Testis (tissue), 3 donors: ENCODE results near the gene PRKG1. TPM values are rescaled to one million over a fixed set of nuclear protein-coding genes. Genes with fewer than 3 reads are reported as not detected.

ENCODE experiments used
- DNase-seq: peaks from one replicate; pipeline ENCODE4 v3.0.0-alpha.2; 2019
- H3K27ac ChIP-seq, 2 donors: fragments of 200-600 bp; sonication (generic); one replicate each; pipeline ENCODE4 v1.5.1; 2019
- H3K27me3 ChIP-seq: fragments of 200-600 bp; sonication (generic); one replicate; pipeline ENCODE4 v1.5.1; 2019
- H3K36me3 ChIP-seq: fragments of 200-600 bp; sonication (generic); one replicate; pipeline ENCODE4 v1.5.1; 2017; ENCODE audit warnings: low read depth; ENCODE audit errors: missing control alignments
- H3K4me1 ChIP-seq: fragments of 200-600 bp; sonication (generic); one replicate; pipeline ENCODE4 v1.5.1; 2019
- H3K4me3 ChIP-seq, 2 donors: fragments of 200-600 bp; sonication (generic); one replicate each; pipeline ENCODE4 v1.5.1; 2017 to 2019
- H3K9me3 ChIP-seq: fragments of 200-600 bp; sonication (generic); one replicate; pipeline ENCODE4 v1.5.1; 2017
- CTCF ChIP-seq, 3 experiments: fragments of 450-650 bp in 2 of 3; fragments of 200-600 bp in 1 of 3; sonication (generic) in 1 of 3; IDR thresholded peaks; one replicate each; pipeline ENCODE4 v1.5.1; 2016 to 2019; ENCODE audit warnings: antibody characterized with exemption in 3 of 3, mild to moderate bottlenecking in 2 of 3, moderate library complexity in 1 of 3
- POLR2A ChIP-seq: fragments of 450-650 bp; IDR thresholded peaks from one replicate; pipeline ENCODE4 v1.6.1; 2017; ENCODE audit warnings: antibody characterized with exemption, mild to moderate bottlenecking, moderate library complexity
- WGBS, 2 donors: methylation state at CpG; one replicate each; pipeline ENCODE4 v1.1.5; 2018; 5-methylcytosine and 5-hydroxymethylcytosine counted together
- intact Hi-C: fragments of 100-400 bp; cut with DNase I; formaldehyde crosslinking; loops from one replicate; pipeline ENCODE4 v1.15.1; 2023; ENCODE audit warnings: low total_unique reads
- polyA plus RNA-seq: library from polyadenylated mRNA; stranded (reverse); fragments of 350-450 nt; fragmentation: Illumina TruSeq; extraction: RNeasy Lipid Tissue Mini Kit (QIAGEN cat#74804); gene quantifications from one replicate; pipeline ENCODE4 v1.2.3, GENCODE V29; 2014; ENCODE audit warnings: low read depth, low replicate concordance; ENCODE audit not compliant: insufficient read depth
- total RNA-seq, 2 donors: library from RNA; depleted of rRNA; stranded (reverse); fragments of >200 nt; gene quantifications; one replicate each; pipeline ENCODE4 v1.2.3, GENCODE V29; 2016

The PRKG1 gene
- total and polyA plus RNA-seq, 3 donors from 2014 or later = 6.3 to 15.3 (median 12.5) TPM

GRCh38 chr10:51239006-51239405 is 164.7 kb downstream of the PRKG1 start:
- Histone ChIP-seq H3K4me3 (no peak overlapping the region), H3K9me3 (no peaks in the 10 kb centered on the region), H3K27me3 (no peaks in the 10 kb centered on the region), H3K36me3 (no peaks in the 10 kb centered on the region), H3K4me1 (no peaks in the 10 kb centered on the region), H3K27ac (no peak overlapping the region)
- TF ChIP-seq CTCF (IDR thresholded peaks at IDR 0.05) (no peak), POLR2A (no peak)
- intact Hi-C loops = no loop called here
- 61 to 65% methylated on average over 4 of the region's 4 CpGs for WGBS, 2 donors
- no peak for DNase-seq

GRCh38 chr10:51241461-51241860 is 167.2 kb downstream of the PRKG1 start:
- Histone ChIP-seq H3K27me3 (no peaks in the 10 kb centered on the region), H3K4me1 (peaks cover 7% of the 10 kb centered on the region), H3K36me3 (no peaks in the 10 kb centered on the region), H3K9me3 (no peaks in the 10 kb centered on the region), H3K27ac (no peak overlapping the region), H3K4me3 (no peak overlapping the region)
- intact Hi-C loops = no loop called here
- WGBS, 2 donors = 100% methylated on average over 1 of the region's 1 CpG
- no peak for TF ChIP-seq POLR2A
- no peak for TF ChIP-seq CTCF (IDR thresholded peaks at IDR 0.05)
- DNase-seq = no peak

- no peak for TF ChIP-seq POLR2A
- TF ChIP-seq CTCF (IDR thresholded peaks at IDR 0.05) = no peak
- intact Hi-C loops = no loop called here
Measured at GRCh38 chr10:51242393-51242792, 168.1 kb downstream of the PRKG1 start.

GRCh38 chr10:51244309-51244708 is 170.0 kb downstream of the PRKG1 start:
- Histone ChIP-seq H3K9me3 (no peaks in the 10 kb centered on the region), H3K4me3 (no peak overlapping the region), H3K36me3 (no peaks in the 10 kb centered on the region), H3K4me1 (peaks cover 7% of the 10 kb centered on the region), H3K27ac (no peak overlapping the region), H3K27me3 (no peaks in the 10 kb centered on the region)
- DNase-seq = no peak
- intact Hi-C loops = no loop called here
- 23 to 27% methylated on average over 1 of the region's 1 CpG for WGBS, 2 donors
- no peak for TF ChIP-seq CTCF (IDR thresholded peaks at IDR 0.05)
- TF ChIP-seq POLR2A = no peak

More at GRCh38 chr10:51242393-51242792, 168.1 kb downstream of the PRKG1 start:
- Histone ChIP-seq H3K4me1 (peaks cover 7% of the 10 kb centered on the region), H3K36me3 (no peaks in the 10 kb centered on the region), H3K9me3 (no peaks in the 10 kb centered on the region), H3K27me3 (no peaks in the 10 kb centered on the region), H3K27ac (no peak overlapping the region), H3K4me3 (no peak overlapping the region)
- no peak for DNase-seq
- 67 to 78% methylated on average over 2 of the region's 2 CpGs for WGBS, 2 donors

- Histone ChIP-seq H3K36me3 (no peaks in the 10 kb centered on the region), H3K27me3 (no peaks in the 10 kb centered on the region), H3K4me3 (no peak overlapping the region), H3K27ac (no peak overlapping the region), H3K9me3 (no peaks in the 10 kb centered on the region), H3K4me1 (peaks cover 7% of the 10 kb centered on the region)
- DNase-seq = no peak
- TF ChIP-seq CTCF (IDR thresholded peaks at IDR 0.05) (no peak), POLR2A (no peak)
- 24 to 34% methylated on average over 4 of the region's 4 CpGs for WGBS, 2 donors
- intact Hi-C loops = no loop called here
Measured at GRCh38 chr10:51244748-51245490, 170.6 kb downstream of the PRKG1 start.
